Bone marrow (tissue), 2 donors: Measurements from ENCODE around the gene PEX5L.
"Not testable (repeated sequence)": the region's sequence is repeated elsewhere in the genome, so short reads cannot be mapped to it uniquely, and the experiment has no call there.

Experiments used
- DNase-seq, 2 donors: peaks; one replicate each; lab custom pipeline; 2025; lab: John Stamatoyannopoulos, UW

PEX5L gene

DNA sequence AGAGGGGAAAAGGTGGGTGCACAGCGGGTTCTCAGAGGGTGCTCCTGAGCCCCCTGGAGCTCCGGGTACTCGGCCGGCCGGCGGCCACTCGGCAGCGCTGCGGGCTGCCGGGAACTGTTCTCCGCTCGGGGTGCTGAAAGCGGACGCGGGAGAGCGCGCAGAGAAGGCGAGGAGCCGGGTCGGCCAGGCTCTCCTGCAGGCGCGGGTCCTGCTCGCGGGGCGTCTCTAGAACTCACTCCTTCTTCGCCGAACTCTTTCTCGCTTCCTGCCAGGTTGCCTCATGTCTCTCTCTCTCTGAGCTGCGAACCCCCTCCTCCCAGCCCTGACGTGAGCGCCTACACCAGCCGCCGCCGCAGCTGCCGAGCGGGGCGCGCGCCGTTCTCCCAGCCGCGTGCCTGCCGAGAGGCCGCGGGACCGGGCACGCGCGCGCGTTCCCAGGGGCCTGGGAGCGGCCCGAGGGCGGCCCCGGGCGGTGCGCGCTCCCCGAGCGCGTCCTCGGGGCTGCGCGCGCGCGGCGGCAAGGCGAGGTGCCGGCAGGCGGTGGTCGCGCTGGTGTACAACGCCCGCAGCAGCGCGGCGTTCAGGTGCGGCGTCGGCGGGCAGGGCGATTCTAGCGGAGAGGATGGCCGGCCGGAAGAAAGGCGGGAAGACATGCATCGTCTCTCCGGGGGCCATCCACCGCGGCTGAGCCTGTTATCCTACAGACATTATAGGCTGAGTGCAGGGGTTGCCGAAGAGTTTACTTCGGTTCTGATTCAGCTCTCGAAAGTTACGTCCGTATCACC is at the start of gene PEX5L:
Gene PEX5L (minus strand): TSS at position 267 of the 785 bp plus-strand sequence. CDS start 338 bp downstream, outside the sequence.
- no peak for DNase-seq

GRCh38 chr3:180085122-180085710 is 48.5 kb upstream of the PEX5L start:
- DNase-seq: no peak

- no peak for DNase-seq
Measured at GRCh38 chr3:180082699-180083098, 46.0 kb upstream of the PEX5L start.

GRCh38 chr3:180078592-180078991 is 41.9 kb upstream of the PEX5L start:
- no peak for DNase-seq

GRCh38 chr3:180073561-180073960 is 36.8 kb upstream of the PEX5L start:
- no peak for DNase-seq

DNA sequence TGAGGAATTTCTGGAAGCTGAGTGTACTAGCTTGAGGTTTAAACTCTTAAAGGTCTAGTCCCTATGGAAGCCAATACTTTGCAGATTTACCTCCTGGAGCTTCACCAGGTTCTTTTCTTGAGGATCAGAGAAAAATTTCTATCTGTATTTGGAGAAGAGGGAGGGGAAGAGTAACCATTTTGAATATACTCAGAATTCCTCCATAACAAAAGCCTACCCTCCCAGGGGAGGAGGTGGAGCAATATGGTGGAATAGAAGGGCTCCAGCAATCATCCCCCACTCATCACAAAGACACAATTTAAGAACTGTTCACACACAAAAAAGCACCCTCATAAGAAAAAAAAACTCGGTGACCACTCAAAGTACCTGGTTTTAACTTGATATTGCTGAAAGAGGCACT is 36.0 kb upstream of the PEX5L start:
- no peak for DNase-seq

GRCh38 chr3:180070925-180071324 is 34.2 kb upstream of the PEX5L start:
- DNase-seq: no peak

DNA sequence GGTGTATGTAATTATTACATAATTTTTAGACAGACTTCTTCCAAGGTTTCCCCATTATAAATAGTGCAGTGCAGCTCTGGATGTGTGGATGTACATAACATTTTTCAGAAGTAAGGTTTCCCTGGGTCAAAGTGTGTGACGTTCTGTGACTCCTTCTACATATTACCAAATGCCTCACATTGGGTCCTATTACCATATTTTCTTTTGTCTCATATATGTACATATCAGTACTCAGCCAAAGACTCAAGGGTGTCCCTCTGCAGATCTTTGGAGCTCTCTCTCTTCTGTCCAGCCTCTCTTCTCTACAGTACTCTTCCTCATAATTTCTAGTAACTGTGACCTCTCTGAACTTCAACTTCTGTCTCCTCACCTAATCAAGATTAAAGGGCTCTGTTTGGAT is 31.3 kb upstream of the PEX5L start:
- DNase-seq: no peak

DNA sequence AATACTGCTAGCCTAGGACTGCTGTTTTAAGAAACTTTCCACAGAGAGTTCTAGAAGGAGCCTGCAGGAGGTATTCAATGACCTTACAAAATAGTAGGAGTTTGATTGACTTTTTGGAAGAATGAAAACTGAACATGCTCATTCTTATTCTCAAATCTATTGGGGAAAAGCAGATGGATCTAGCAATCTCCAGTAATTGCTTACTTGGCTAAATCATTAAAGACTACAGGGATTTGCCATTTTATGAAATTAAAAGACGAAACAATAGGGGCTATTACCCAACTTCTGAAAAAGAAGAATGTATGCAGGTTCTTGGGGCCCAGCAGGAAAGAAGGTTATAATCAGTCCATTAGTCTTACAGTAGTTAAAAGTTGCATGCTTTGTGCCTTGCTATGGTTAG is 29.9 kb upstream of the PEX5L start:
- no peak for DNase-seq

GRCh38 chr3:180063783-180064182 is 27.0 kb upstream of the PEX5L start:
- DNase-seq: no peak

DNA sequence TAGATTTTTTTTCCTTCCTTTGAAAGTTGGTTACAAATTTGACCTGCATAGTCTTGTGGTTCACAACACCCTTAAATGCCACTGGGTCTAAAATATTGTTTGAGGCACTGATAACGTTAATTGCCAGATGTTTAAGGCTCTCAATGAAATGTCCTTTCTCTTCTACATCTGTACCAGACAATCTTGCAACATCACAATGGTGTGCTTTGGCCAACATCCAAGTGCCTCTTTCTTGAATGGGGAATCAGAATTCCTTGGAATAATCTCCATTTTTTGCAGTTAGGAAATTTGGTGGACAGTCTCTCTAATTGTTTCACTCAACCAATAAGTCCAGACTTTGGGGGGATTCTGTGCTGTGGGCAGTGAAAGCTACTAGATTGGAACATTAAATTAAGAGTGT is 26.0 kb upstream of the PEX5L start:
- no peak for DNase-seq

- DNase-seq: no peak
Measured at GRCh38 chr3:180059356-180059755, 22.6 kb upstream of the PEX5L start.

- DNase-seq: no peak
Measured at GRCh38 chr3:180058238-180058637, 21.5 kb upstream of the PEX5L start.

- DNase-seq: not testable (repeated sequence)
Measured at GRCh38 chr3:180055656-180056055, 18.9 kb upstream of the PEX5L start.

DNA sequence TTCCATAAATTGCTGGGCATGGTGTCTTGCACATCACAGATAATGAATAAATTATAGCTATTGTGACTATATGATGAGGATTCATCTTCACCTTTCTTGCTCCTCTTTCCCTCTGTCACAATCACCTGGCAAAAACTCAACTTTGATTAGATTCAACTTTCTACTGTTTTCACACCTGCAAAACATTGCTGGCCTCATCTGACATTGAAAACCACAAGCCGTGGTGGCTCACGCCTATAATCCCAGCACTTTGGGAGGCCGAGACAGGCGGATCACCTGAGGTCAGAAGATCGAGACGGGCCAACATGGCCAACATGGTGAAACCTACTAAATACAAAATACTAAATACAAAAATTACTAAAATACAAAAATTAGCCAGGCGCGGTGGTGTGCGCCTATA is 12.7 kb upstream of the PEX5L start:
- no peak for DNase-seq

GRCh38 chr3:180048840-180049239 is 12.1 kb upstream of the PEX5L start:
- no peak for DNase-seq

DNA sequence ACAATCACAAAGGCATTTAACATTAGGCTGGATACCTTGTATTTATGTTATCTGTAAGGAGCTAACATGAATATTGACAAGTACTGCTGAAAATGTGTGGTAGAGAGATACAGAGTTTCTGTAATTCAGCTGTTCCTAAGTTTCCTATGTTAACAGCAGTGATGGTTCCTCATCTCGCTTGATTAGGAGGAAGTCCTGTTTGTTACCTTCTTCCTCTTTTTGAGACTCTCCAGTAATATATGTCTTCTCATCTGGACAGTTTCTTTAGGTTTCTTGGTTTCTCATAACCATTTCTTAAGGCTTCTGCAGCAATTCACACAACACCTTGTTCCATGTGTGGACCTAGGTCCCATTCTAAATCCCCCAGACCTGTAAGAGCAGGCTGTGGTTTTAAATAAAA is 11.4 kb upstream of the PEX5L start:
- peak in 1 of 2 donors; percentile 8 for DNase-seq

DNA sequence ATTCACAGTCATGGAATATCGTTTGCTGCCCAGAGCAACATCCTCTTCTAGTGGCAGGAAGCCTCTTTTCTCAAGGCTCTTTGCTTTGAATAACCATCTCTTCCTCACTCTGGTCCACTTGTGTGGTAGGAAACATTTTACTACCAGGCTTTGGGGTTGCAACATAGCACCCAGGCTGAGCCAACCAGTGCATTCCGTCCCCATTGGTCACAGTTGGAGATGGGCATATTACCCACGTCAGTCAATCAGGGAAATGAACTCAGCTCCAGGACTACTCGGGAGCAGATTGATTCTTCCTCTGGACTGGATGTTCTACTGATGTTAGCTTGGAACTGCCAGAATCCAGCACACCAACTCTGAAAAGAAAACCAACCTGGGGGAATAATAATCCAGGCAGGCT is 4.2 kb upstream of the PEX5L start:
- DNase-seq: no peak

- no peak for DNase-seq
Measured at GRCh38 chr3:180036092-180036670, 556 bp downstream of the PEX5L start.

DNA sequence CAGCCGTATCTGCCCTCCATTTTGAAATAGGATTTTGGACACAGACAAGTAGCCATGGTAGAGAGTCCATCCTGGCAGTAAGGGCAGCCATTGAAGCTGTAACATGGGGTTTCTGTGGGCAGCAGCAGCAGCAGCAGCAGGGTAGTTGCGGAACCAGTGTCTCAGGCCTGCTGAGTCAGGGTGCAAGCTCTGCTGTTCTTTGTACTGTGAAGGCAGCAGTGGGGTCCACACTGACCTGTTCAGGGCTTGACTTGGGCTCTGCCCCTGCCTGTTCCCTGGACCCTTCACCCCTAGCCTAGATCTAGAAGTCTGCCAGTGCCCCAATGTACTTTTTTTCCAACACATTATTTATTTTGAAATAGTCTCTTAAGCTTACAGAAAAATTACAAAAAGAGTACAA is 9.7 kb downstream of the PEX5L start:
- DNase-seq: no peak

DNA sequence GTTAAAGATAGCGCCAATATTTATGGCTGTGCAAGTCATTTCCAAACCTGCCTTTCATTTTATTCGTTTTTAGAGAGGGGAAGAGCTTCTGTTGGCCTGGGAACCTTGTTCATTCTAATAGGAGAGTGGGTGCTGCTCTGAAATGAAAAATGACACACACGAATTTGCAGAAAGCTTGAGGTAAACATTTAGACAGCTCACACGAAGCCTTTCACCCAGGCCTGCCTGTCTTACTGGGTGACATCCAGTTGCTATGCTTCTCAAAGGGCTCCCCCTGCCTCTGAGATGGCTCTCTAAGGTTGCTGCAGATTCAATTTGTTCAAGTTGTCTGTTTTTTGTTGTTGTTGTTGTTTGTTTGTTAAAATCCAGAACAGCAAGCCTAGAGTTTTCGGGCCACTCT is 18.2 kb downstream of the PEX5L start:
- DNase-seq: no peak

DNA sequence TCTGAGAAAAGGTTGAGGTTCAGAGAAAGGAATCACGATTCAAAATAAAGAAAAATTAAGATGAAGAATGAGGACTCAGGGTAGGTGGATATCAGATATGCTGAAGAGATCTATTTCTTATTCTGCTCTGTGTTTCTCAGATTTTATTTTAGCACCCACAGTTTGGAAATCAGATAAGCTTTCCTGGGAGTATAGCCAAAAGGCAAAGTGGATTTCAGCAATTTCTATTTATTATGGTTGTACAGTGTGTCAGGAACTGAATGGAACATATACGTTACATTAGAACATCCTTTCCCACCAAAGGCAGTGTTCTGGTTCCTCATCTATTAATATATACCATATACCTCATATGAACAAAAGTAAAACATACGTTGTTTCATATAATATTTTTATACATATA is 18.9 kb downstream of the PEX5L start:
- DNase-seq: no peak

- DNase-seq: no peak
Measured at GRCh38 chr3:180011927-180012326, 24.8 kb downstream of the PEX5L start.
